ENCODE data around the gene CEP89.
"Not testable (repeated sequence)": the region's sequence is repeated elsewhere in the genome, so short reads cannot be mapped to it uniquely, and the experiment has no call there.

The CEP89 gene

GRCh38 chr19:32945260-32945659 lies 26.5 kb downstream of the CEP89 start:
- DNase-seq: peak; percentile 29

- not testable (repeated sequence) for DNase-seq
These were observed 30.5 kb downstream of the CEP89 start for GRCh38 chr19:32941273-32941672.

DNA sequence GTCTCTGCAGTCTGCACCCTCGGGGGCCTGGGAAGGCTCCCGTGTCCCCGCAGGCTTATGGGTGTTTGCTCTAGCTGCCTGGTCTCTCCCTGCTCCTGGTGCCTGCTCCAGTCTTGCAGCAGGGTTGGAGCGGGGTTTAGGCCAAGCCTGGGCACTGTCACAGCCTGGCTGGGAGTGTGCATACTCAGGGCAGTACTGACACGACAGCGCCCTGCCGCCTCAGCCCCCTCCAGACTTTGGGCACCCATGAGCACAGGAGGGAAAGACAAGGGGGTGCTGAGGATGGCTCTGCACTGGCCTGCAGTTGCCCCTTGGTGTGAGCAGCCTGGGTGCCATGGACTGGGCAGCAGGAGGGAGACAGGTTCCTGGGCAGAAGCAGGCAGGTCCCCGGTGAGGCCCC lies 35.7 kb downstream of the CEP89 start:
- no peak for DNase-seq

GRCh38 chr19:32935629-32936028 lies 36.1 kb downstream of the CEP89 start:
- DNase-seq: no peak

DNA sequence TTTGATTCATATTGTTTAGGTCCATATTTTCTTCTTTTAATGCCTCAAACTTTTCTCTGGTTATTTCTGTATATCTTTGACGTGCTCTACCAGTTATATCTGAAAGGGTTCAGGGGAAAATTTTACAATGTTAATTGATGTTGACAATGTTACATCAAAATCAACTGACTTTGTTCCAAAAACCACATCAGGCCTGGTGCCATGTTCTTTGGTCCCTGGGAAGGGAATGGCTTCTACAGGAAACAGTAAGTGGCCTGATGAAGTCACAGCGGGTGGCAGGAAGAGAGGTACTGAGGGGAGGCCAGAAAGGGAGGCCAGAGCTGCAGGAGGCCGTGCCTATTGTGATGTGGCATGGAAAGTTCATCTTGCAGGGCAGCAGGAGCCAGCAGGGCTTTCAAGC lies 38.2 kb downstream of the CEP89 start:
- no peak for DNase-seq

DNA sequence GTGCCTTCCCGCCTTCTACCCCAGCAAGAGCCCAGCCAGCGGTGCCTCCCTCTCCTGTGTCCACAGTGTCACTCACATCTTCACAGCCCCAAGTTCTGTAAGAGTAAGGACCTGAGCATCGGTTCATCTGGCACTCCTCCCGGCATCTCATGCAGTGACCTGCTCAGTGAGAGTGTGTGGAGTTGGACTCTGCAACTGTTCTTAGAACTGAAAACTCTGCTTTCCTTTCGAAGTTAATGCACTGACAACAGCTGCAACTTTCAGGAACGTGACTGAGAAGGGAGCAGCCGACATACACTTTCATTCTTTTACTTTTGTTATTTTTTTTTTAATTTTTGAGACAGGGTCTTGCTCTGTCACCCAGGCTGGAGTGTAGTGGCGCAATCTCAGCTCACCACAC lies 41.2 kb downstream of the CEP89 start:
- no peak for DNase-seq

DNA sequence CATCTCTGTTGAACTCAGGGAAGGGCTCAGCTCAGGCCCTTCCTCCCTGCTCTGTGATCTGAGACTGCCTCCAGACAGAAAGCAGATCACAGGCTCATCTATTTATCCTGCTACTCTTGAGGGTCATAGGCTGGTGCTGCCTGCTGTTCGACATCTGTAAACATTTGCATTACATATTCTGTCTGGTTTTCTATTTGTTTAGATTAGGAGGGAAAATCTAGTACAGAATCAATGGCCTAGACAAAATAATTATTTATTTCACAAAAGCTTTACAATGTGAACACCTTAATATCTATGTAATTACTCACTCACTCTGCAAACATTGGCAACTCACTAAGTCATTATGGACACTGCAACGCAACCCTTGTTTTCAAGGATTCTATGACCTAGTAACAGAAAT lies 43.0 kb downstream of the CEP89 start:
- DNase-seq: no peak

- peak; percentile 63 for DNase-seq
These were observed 47.6 kb downstream of the CEP89 start for GRCh38 chr19:32924200-32924599.

DNA sequence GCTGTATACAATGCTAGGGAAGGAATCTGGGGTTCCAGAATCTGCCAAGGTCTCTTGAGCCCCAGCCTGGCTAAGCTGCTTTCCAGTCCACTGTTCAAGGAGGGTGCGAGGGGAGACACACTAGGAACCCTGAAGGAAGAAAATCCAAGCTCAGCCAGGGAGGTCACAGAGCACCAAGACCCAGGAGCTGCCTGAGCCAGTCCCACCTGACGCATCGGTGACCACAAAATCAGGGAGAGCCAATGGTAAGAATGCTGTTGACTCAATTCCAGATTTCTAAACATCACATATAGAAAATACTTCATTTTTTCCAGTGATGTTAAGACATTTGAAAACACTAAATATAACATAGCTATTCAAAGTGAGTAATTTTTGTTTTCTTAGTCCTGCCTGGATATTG lies 50.1 kb downstream of the CEP89 start:
- DNase-seq: no peak

- no peak for DNase-seq
These were observed 52.4 kb downstream of the CEP89 start for GRCh38 chr19:32919365-32919764.

- no peak for DNase-seq
These were observed 54.2 kb downstream of the CEP89 start for GRCh38 chr19:32917616-32917996.

- DNase-seq: no peak
These were observed 54.7 kb downstream of the CEP89 start for GRCh38 chr19:32916969-32917615.

- no peak for DNase-seq
These were observed 56.7 kb downstream of the CEP89 start for GRCh38 chr19:32914879-32915660.

DNA sequence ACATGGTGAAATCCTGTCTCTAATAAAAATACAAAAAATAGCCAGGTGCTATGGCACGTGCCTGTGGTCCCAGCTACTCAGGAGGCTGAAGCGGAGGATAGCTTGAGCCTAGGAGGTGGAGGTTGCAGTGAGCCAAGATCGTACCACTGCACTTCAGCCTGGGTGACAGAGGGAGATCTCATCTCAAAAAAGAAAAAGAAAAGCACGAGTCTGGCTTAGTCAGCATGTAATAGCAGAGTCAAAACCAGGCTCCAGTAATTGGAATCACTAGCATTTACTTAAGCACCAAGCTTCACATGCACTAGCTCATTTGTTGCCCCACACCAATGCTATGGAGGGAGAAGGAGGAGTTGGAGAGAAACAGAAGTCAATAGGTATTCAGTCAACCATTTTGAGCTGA lies 60.3 kb downstream of the CEP89 start:
- no peak for DNase-seq

GRCh38 chr19:32910874-32911273 lies 60.9 kb downstream of the CEP89 start:
- DNase-seq: no peak

DNA sequence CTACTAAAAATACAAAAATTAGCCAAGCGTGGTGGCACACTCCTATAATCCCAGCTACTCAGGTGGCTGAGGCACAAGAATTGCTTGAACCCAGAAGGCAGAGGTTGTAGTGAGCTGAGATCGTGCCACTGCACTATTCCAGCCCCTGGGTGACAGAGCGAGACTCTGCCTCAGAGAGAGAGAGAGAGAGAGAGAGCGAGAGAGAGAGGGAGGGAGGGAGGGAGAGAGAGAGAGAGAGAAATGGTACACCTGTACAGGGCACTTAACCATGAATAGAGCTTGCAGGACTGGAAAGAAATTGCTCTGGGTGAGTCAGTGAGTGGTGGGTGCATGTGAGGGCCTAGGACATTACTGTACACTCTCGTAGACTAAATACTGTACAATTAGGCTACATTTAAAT lies 61.7 kb downstream of the CEP89 start:
- DNase-seq: no peak

DNA sequence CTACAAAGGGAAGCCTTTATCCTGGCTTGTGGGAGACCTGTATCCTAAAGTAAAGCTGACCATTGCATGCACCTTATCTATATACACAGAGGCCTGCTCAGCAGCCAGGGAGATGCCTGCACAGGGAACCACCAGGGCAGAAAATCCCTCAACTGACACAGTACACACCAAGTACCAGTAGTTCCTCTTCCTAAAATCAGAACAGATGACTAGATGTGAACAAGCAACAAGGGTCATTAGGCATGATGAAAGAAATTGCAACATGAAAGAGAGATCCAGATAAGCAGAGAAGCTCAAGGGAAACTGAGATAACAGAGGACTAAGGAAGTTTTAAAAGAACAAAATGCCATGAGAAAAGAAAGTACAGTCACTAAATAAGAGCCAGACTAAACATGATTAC lies 62.5 kb downstream of the CEP89 start:
- no peak for DNase-seq

- DNase-seq: no peak
These were observed 63.0 kb downstream of the CEP89 start for GRCh38 chr19:32908641-32909190.

DNA sequence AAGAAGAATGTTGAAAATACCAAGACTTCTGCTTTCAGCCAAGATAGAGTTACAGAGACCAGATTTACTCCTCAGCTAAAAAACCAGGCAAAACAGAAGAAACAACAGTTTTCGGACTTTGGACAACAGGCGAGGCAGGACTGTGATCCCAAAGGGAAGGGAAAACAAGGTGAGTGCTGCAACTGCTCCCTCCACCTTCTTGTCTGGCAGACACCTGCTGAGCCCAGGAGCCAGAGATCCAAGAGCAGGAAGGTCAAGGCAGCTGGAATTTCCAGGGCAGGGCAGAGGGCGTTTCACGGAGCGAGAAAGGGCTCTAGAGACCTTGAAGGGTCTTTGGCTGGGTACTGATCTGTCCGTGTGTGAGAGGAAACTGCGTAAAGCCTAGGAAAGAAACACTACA lies 69.3 kb downstream of the CEP89 start:
- DNase-seq: no peak

DNA sequence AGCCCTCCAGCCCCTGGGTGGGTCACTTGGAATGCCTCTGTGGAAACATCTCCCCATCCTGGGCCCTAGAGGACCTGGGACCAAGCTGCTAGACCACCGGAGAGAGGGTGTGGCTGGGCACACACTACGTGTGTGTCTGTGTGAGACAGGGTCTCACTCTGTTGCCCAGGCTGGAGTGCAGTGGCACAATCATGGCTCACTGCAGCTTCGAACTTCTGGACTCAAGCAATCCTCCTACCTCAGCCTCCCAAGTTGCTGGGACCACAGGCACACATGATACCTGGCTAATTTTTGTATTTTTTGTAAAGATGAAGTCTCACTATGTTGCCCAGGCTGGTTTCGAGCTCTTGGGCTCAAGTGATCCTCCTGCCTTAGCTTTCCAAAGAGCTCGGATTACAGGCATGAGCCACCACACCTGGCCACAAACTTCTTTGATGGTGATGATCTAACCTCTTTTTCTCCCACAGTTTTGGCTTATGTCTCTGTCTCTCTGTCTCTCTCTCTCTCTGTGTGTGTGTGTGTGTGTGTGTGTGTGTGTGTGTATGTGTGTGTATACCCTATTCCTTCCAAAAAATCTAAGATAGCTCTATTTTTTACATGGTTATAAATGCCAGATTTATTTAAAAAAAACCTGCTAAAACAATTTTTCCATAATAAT lies 70.1 kb downstream of the CEP89 start:
- no peak for DNase-seq

- DNase-seq: no peak
These were observed 75.1 kb downstream of the CEP89 start for GRCh38 chr19:32896516-32897214.

- no peak for DNase-seq
These were observed 76.4 kb downstream of the CEP89 start for GRCh38 chr19:32895384-32895783.

GRCh38 chr19:32891609-32892008 lies 80.1 kb downstream of the CEP89 start:
- DNase-seq: no peak

Measured in NCI-H510A (cell line).